Left lung (tissue), 10 donors: Measurements from ENCODE around the gene DVL1. TPM values are rescaled to one million over a fixed set of nuclear protein-coding genes. Genes with fewer than 3 reads are reported as not detected.

Source experiments
- ATAC-seq: fragments of 200-7000 bp; cut with Tn5 transposase; one replicate; pipeline ENCODE4 v1.9.1; 2020; ENCODE audit warnings: moderate library complexity
- DNase-seq, 4 donors: peaks; one replicate each; pipeline ENCODE4 v3.0.0-alpha.2; 2013 to 2020
- H3K27ac ChIP-seq, 2 donors: fragments of 200-600 bp; sonication (generic) in 1 of 2; one replicate each; pipeline versions ENCODE4 v1.5.0 to v1.8.0; 2020 to 2021
- H3K27me3 ChIP-seq, 2 donors: fragments of 200-600 bp; sonication (generic) in 1 of 2; one replicate each; pipeline versions ENCODE4 v1.5.0 to v1.8.0; 2020 to 2021
- H3K36me3 ChIP-seq, 2 donors: fragments of 200-600 bp; sonication (generic) in 1 of 2; one replicate each; pipeline versions ENCODE4 v1.5.0 to v1.8.0; 2020 to 2021
- H3K4me1 ChIP-seq, 2 donors: fragments of 200-600 bp; one replicate each; pipeline ENCODE4 v1.8.0; 2021
- H3K4me3 ChIP-seq, 2 donors: fragments of 200-600 bp; sonication (generic) in 1 of 2; one replicate each; pipeline versions ENCODE4 v1.5.0 to v1.8.0; 2020 to 2021; ENCODE audit warnings: mild to moderate bottlenecking in 1 of 2
- H3K9me3 ChIP-seq, 2 donors: fragments of 200-600 bp; sonication (generic) in 1 of 2; one replicate each; pipeline versions ENCODE4 v1.5.0 to v1.8.0; 2020 to 2021
- CTCF ChIP-seq, 2 donors: fragments of 200-600 bp; sonication (generic) in 1 of 2; IDR thresholded peaks; one replicate each; pipeline versions ENCODE4 v1.5.0 to v1.8.0; 2021; ENCODE audit warnings: antibody characterized with exemption in 2 of 2
- intact Hi-C, 2 donors: fragments of 100-400 bp; cut with DNase I; formaldehyde crosslinking; loops; one replicate each; pipeline versions ENCODE4 v1.11.2 to v1.14.2; 2022
- polyA plus RNA-seq, 6 donors: library from polyadenylated mRNA; unstranded; fragments of 120-200 nt; gene quantifications; one replicate each; pipeline ENCODE4 v1.2.1, GENCODE V29; 2013; ENCODE audit not compliant: insufficient read length in 6 of 6
- total RNA-seq, 2 donors: library from RNA; stranded (reverse); fragmentation: NEBNext Ultra II Directional; extraction: Animal tissue kit (Norgen Biotek cat#: 25700); gene quantifications; one replicate each; pipeline ENCODE4 v1.2.1, GENCODE V29; 2021
- donor health status: DM: no; HTN: yes; CAD: no.
- donor health status: DM: no; HTN: no; CAD: no.

The DVL1 gene
- total and polyA plus RNA-seq, 8 donors, result 20.6 to 81.2 (median 30.4) TPM

GRCh38 chr1:1353389-1354151, 4.4 kb upstream of the DVL1 start:
- no peaks in the 10 kb centered on the region for H3K9me3 ChIP-seq
- ATAC-seq, result no peak
- no peak overlapping the region for H3K4me3 ChIP-seq
- no peak overlapping the region for H3K27ac ChIP-seq
- H3K36me3 ChIP-seq, result no peaks in the 10 kb centered on the region
- H3K27me3 ChIP-seq, result peaks cover 21 to 73% of the 10 kb centered on the region in 2 donors
- no peak for TF ChIP-seq CTCF (IDR thresholded peaks at IDR 0.05)
- intact Hi-C loops, result no loop called here
- peaks cover 4 to 43% of the 10 kb centered on the region in 2 donors for H3K4me1 ChIP-seq
- peak in 1 of 4 donors; percentile 68 for DNase-seq

GRCh38 chr1:1352786-1353388, 3.7 kb upstream of the DVL1 start:
- H3K4me1 ChIP-seq, result peaks cover 4 to 45% of the 10 kb centered on the region in 2 donors
- H3K27ac ChIP-seq, result no peak overlapping the region
- no peak for TF ChIP-seq CTCF (IDR thresholded peaks at IDR 0.05)
- H3K4me3 ChIP-seq, result no peak overlapping the region
- no peaks in the 10 kb centered on the region for H3K36me3 ChIP-seq
- intact Hi-C loops, result no loop called here
- DNase-seq, result no peak
- H3K27me3 ChIP-seq, result peaks cover 21 to 66% of the 10 kb centered on the region in 2 donors
- ATAC-seq, result no peak
- no peaks in the 10 kb centered on the region for H3K9me3 ChIP-seq

- intact Hi-C loops, result no loop called here
- peaks cover 10 to 56% of the 10 kb centered on the region in 2 donors for H3K4me1 ChIP-seq
- ATAC-seq, result no peak
These were observed 2.6 kb upstream of the DVL1 start for GRCh38 chr1:1351511-1352427.

GRCh38 chr1:1348420-1349255, 580 bp downstream of the DVL1 start:
- no peaks in the 10 kb centered on the region for H3K9me3 ChIP-seq
- peak overlapping the region; percentile 55 to 63 for H3K4me3 ChIP-seq
- peaks cover 21 to 70% of the 10 kb centered on the region in 2 donors for H3K4me1 ChIP-seq
- ATAC-seq (no peak), DNase-seq (peak in 2 of 4 donors; percentile 36 to 85)
- peaks cover 6 to 24% of the 10 kb centered on the region in 2 donors for H3K27me3 ChIP-seq
- intact Hi-C loops, result no loop called here
- H3K27ac ChIP-seq, result peak overlapping the region; percentile 59 to 61
- no peaks in the 10 kb centered on the region for H3K36me3 ChIP-seq
- TF ChIP-seq CTCF (IDR thresholded peaks at IDR 0.05), result no peak

More at GRCh38 chr1:1351511-1352427, 2.6 kb upstream of the DVL1 start:
- Histone ChIP-seq H3K9me3 (no peaks in the 10 kb centered on the region), H3K27ac (no peak overlapping the region), H3K4me3 (no peak overlapping the region), H3K27me3 (peaks cover 21 to 55% of the 10 kb centered on the region in 2 donors), H3K36me3 (no peaks in the 10 kb centered on the region)
- DNase-seq, result peak in 2 of 4 donors; percentile 63 to 75
- no peak for TF ChIP-seq CTCF (IDR thresholded peaks at IDR 0.05)
